ENCODE data around the gene KRTAP12-3.
"Not testable (repeated sequence)": the region's sequence is repeated elsewhere in the genome, so short reads cannot be mapped to it uniquely, and the experiment has no call there.

Gene KRTAP12-3

GRCh38 chr21:44626673-44627143 is 31.0 kb upstream of the KRTAP12-3 start, which contains the start of gene KRTAP10-9:
KRTAP10-9 (plus strand) TSS chr21:44627093; CDS start chr21:44627172, 79 bp downstream.
- no peak for DNase-seq (ENCODE audit: extremely low spot score, insufficient read length, low read depth)
- FAIRE-seq: no peak

- DNase-seq (ENCODE audit: extremely low spot score, insufficient read length, low read depth); FAIRE-seq: not testable (repeated sequence)
Observed at GRCh38 chr21:44627181-44627822, 30.4 kb upstream of the KRTAP12-3 start.

GRCh38 chr21:44627831-44628233 is 29.9 kb upstream of the KRTAP12-3 start:
- not testable (repeated sequence) for DNase-seq (ENCODE audit: extremely low spot score, insufficient read length, low read depth); FAIRE-seq

- FAIRE-seq (no peak), DNase-seq (ENCODE audit: extremely low spot score, insufficient read length, low read depth) (no peak)
Observed at GRCh38 chr21:44628707-44629391, 28.9 kb upstream of the KRTAP12-3 start.

- no peak for FAIRE-seq
- DNase-seq (ENCODE audit: extremely low spot score, insufficient read length, low read depth): no peak
Observed at GRCh38 chr21:44630440-44630839, 27.3 kb upstream of the KRTAP12-3 start.

GRCh38 chr21:44632067-44632466 is 25.7 kb upstream of the KRTAP12-3 start:
- DNase-seq (ENCODE audit: extremely low spot score, insufficient read length, low read depth) (no peak), FAIRE-seq (no peak)

GRCh38 chr21:44636209-44637017 is 21.3 kb upstream of the KRTAP12-3 start:
- DNase-seq (ENCODE audit: extremely low spot score, insufficient read length, low read depth) (no peak), FAIRE-seq (no peak)

GRCh38 chr21:44637018-44637850 is 20.5 kb upstream of the KRTAP12-3 start, which contains the start of gene KRTAP10-10:
KRTAP10-10 (plus strand) TSS chr21:44637356; CDS start chr21:44637418, 62 bp downstream.
- no peak for DNase-seq (ENCODE audit: extremely low spot score, insufficient read length, low read depth)
- no peak for FAIRE-seq

- DNase-seq (ENCODE audit: extremely low spot score, insufficient read length, low read depth); FAIRE-seq: not testable (repeated sequence)
Observed at GRCh38 chr21:44637851-44638348, 19.8 kb upstream of the KRTAP12-3 start.

GRCh38 chr21:44638506-44639330 is 19.0 kb upstream of the KRTAP12-3 start:
- FAIRE-seq; DNase-seq (ENCODE audit: extremely low spot score, insufficient read length, low read depth): not testable (repeated sequence)

- DNase-seq (ENCODE audit: extremely low spot score, insufficient read length, low read depth): no peak
- FAIRE-seq: no peak
Observed at GRCh38 chr21:44639331-44639655, 18.4 kb upstream of the KRTAP12-3 start.

GRCh38 chr21:44640761-44641160 is 17.0 kb upstream of the KRTAP12-3 start:
- DNase-seq (ENCODE audit: extremely low spot score, insufficient read length, low read depth) (no peak), FAIRE-seq (no peak)

- DNase-seq (ENCODE audit: extremely low spot score, insufficient read length, low read depth) (no peak), FAIRE-seq (no peak)
Observed at GRCh38 chr21:44643741-44644310, 13.9 kb upstream of the KRTAP12-3 start.

- no peak for FAIRE-seq
- no peak for DNase-seq (ENCODE audit: extremely low spot score, insufficient read length, low read depth)
Observed at GRCh38 chr21:44644878-44645277, 12.9 kb upstream of the KRTAP12-3 start.

- not testable (repeated sequence) for DNase-seq (ENCODE audit: extremely low spot score, insufficient read length, low read depth); FAIRE-seq
Observed at GRCh38 chr21:44646366-44647221, 11.1 kb upstream of the KRTAP12-3 start, which contains the start of gene KRTAP10-11. KRTAP10-11 (plus strand) TSS chr21:44646414; CDS start chr21:44646459, 45 bp downstream.

- DNase-seq (ENCODE audit: extremely low spot score, insufficient read length, low read depth): no peak
- no peak for FAIRE-seq
Observed at GRCh38 chr21:44647222-44647552, 10.5 kb upstream of the KRTAP12-3 start.

- FAIRE-seq (no peak), DNase-seq (ENCODE audit: extremely low spot score, insufficient read length, low read depth) (no peak)
Observed at GRCh38 chr21:44648557-44649311, 9.0 kb upstream of the KRTAP12-3 start.
